ENCODE results near the gene SLC35E2B.
A peak's percentile ranks its signal among the peaks of the same experiment; 100 is the strongest.

SLC35E2B gene

GRCh38 chr1:1616838-1617237 lies 75.8 kb downstream of the SLC35E2B start:
- peaks cover 20% of the 10 kb centered on the region for H3K4me1 ChIP-seq (ENCODE audit: control insufficient read depth, insufficient read depth, low read length)
- H3K9me3 ChIP-seq (replicated peaks; ENCODE audit: low read length), result no peaks in the 10 kb centered on the region
- H3K27me3 ChIP-seq (ENCODE audit: control insufficient read depth, insufficient read depth, low read length), result no peaks in the 10 kb centered on the region
- peaks cover 10% of the 10 kb centered on the region for H3K36me3 ChIP-seq (ENCODE audit: insufficient read depth, low read length)
- H3K9ac ChIP-seq (ENCODE audit: low read depth, low read length), result peak overlapping the region; percentile 100
- peak overlapping the region; percentile 100 for H3K4me3 ChIP-seq (ENCODE audit: low read length)
- peak overlapping the region; percentile 99 for H3K4me2 ChIP-seq (ENCODE audit: low read length)

GRCh38 chr1:1616045-1616790 lies 76.4 kb downstream of the SLC35E2B start:
- Histone ChIP-seq H3K27me3 (ENCODE audit: control insufficient read depth, insufficient read depth, low read length) (no peaks in the 10 kb centered on the region), H3K9ac (ENCODE audit: low read depth, low read length) (peak overlapping the region; percentile 100), H3K4me1 (ENCODE audit: control insufficient read depth, insufficient read depth, low read length) (peaks cover 20% of the 10 kb centered on the region)

GRCh38 chr1:1615256-1616044 lies 77.1 kb downstream of the SLC35E2B start, which contains the start of gene MIB2:
Gene MIB2, plus strand, starts transcription at chr1:1615500. Its CDS starts 7,953 bp downstream, at chr1:1623453.
- Histone ChIP-seq H3K27me3 (ENCODE audit: control insufficient read depth, insufficient read depth, low read length) (no peaks in the 10 kb centered on the region), H3K9ac (ENCODE audit: low read depth, low read length) (peak within 1 kb of the TSS; percentile 100), H3K4me2 (ENCODE audit: low read length) (peak within 1 kb of the TSS; percentile 99), H3K4me1 (ENCODE audit: control insufficient read depth, insufficient read depth, low read length) (peaks cover 20% of the 10 kb centered on the region), H3K9me3 (replicated peaks; ENCODE audit: low read length) (no peaks in the 10 kb centered on the region), H3K4me3 (ENCODE audit: low read length) (peak within 1 kb of the TSS; percentile 100), H3K36me3 (ENCODE audit: insufficient read depth, low read length) (peaks cover 10% of the 10 kb centered on the region)

More at GRCh38 chr1:1616045-1616790, 76.4 kb downstream of the SLC35E2B start:
- Histone ChIP-seq H3K4me2 (ENCODE audit: low read length) (peak overlapping the region; percentile 99), H3K9me3 (replicated peaks; ENCODE audit: low read length) (no peaks in the 10 kb centered on the region), H3K4me3 (ENCODE audit: low read length) (peak overlapping the region; percentile 100), H3K36me3 (ENCODE audit: insufficient read depth, low read length) (peaks cover 10% of the 10 kb centered on the region)

- Histone ChIP-seq H3K9ac (ENCODE audit: low read depth, low read length) (peak overlapping the region; percentile 100), H3K27me3 (ENCODE audit: control insufficient read depth, insufficient read depth, low read length) (no peaks in the 10 kb centered on the region), H3K4me1 (ENCODE audit: control insufficient read depth, insufficient read depth, low read length) (peaks cover 20% of the 10 kb centered on the region), H3K9me3 (replicated peaks; ENCODE audit: low read length) (no peaks in the 10 kb centered on the region), H3K4me3 (ENCODE audit: low read length) (peak overlapping the region; percentile 100), H3K36me3 (ENCODE audit: insufficient read depth, low read length) (peaks cover 10% of the 10 kb centered on the region), H3K4me2 (ENCODE audit: low read length) (peak overlapping the region; percentile 99)
Observed at GRCh38 chr1:1614954-1615255, 77.7 kb downstream of the SLC35E2B start.

GRCh38 chr1:1614204-1614953 lies 78.2 kb downstream of the SLC35E2B start:
- peaks cover 20% of the 10 kb centered on the region for H3K4me1 ChIP-seq (ENCODE audit: control insufficient read depth, insufficient read depth, low read length)
- peak overlapping the region; percentile 99 for H3K4me2 ChIP-seq (ENCODE audit: low read length)
- H3K9me3 ChIP-seq (replicated peaks; ENCODE audit: low read length), result no peaks in the 10 kb centered on the region
- peak overlapping the region; percentile 100 for H3K9ac ChIP-seq (ENCODE audit: low read depth, low read length)
- peak overlapping the region; percentile 100 for H3K4me3 ChIP-seq (ENCODE audit: low read length)
- peaks cover 10% of the 10 kb centered on the region for H3K36me3 ChIP-seq (ENCODE audit: insufficient read depth, low read length)
- no peaks in the 10 kb centered on the region for H3K27me3 ChIP-seq (ENCODE audit: control insufficient read depth, insufficient read depth, low read length)

GRCh38 chr1:1613509-1614082 lies 79.0 kb downstream of the SLC35E2B start:
- Histone ChIP-seq H3K4me1 (ENCODE audit: control insufficient read depth, insufficient read depth, low read length) (peaks cover 20% of the 10 kb centered on the region), H3K9me3 (replicated peaks; ENCODE audit: low read length) (no peaks in the 10 kb centered on the region), H3K4me2 (ENCODE audit: low read length) (peak overlapping the region; percentile 99), H3K27me3 (ENCODE audit: control insufficient read depth, insufficient read depth, low read length) (no peaks in the 10 kb centered on the region), H3K9ac (ENCODE audit: low read depth, low read length) (peak overlapping the region; percentile 100), H3K4me3 (ENCODE audit: low read length) (peak overlapping the region; percentile 100), H3K36me3 (ENCODE audit: insufficient read depth, low read length) (peaks cover 10% of the 10 kb centered on the region)

- no peak overlapping the region for H3K4me3 ChIP-seq (ENCODE audit: low read length)
- H3K9me3 ChIP-seq (replicated peaks; ENCODE audit: low read length), result no peaks in the 10 kb centered on the region
- H3K27me3 ChIP-seq (ENCODE audit: control insufficient read depth, insufficient read depth, low read length), result no peaks in the 10 kb centered on the region
- H3K36me3 ChIP-seq (ENCODE audit: insufficient read depth, low read length), result no peaks in the 10 kb centered on the region
- no peak overlapping the region for H3K4me2 ChIP-seq (ENCODE audit: low read length)
- peaks cover 19% of the 10 kb centered on the region for H3K4me1 ChIP-seq (ENCODE audit: control insufficient read depth, insufficient read depth, low read length)
- no peak overlapping the region for H3K9ac ChIP-seq (ENCODE audit: low read depth, low read length)
Observed at GRCh38 chr1:1612104-1612400, 80.5 kb downstream of the SLC35E2B start.

- no peak overlapping the region for H3K4me2 ChIP-seq (ENCODE audit: low read length)
- no peak overlapping the region for H3K4me3 ChIP-seq (ENCODE audit: low read length)
- H3K27me3 ChIP-seq (ENCODE audit: control insufficient read depth, insufficient read depth, low read length), result no peaks in the 10 kb centered on the region
Observed at GRCh38 chr1:1610796-1611195, 81.8 kb downstream of the SLC35E2B start.

GRCh38 chr1:1609822-1610485 lies 82.6 kb downstream of the SLC35E2B start:
- peaks cover 11% of the 10 kb centered on the region for H3K4me1 ChIP-seq (ENCODE audit: control insufficient read depth, insufficient read depth, low read length)
- H3K9me3 ChIP-seq (replicated peaks; ENCODE audit: low read length), result no peaks in the 10 kb centered on the region
- H3K36me3 ChIP-seq (ENCODE audit: insufficient read depth, low read length), result no peaks in the 10 kb centered on the region
- peaks cover 2% of the 10 kb centered on the region for H3K27me3 ChIP-seq (ENCODE audit: control insufficient read depth, insufficient read depth, low read length)
- H3K9ac ChIP-seq (ENCODE audit: low read depth, low read length), result no peak overlapping the region
- H3K4me2 ChIP-seq (ENCODE audit: low read length), result no peak overlapping the region
- H3K4me3 ChIP-seq (ENCODE audit: low read length), result no peak overlapping the region

More at GRCh38 chr1:1610796-1611195, 81.8 kb downstream of the SLC35E2B start:
- Histone ChIP-seq H3K9me3 (replicated peaks; ENCODE audit: low read length) (no peaks in the 10 kb centered on the region), H3K36me3 (ENCODE audit: insufficient read depth, low read length) (no peaks in the 10 kb centered on the region), H3K4me1 (ENCODE audit: control insufficient read depth, insufficient read depth, low read length) (peaks cover 11% of the 10 kb centered on the region), H3K9ac (ENCODE audit: low read depth, low read length) (no peak overlapping the region)

All from skeletal muscle satellite cell (primary cell).